ENCODE results near the gene HIVEP3.

The HIVEP3 gene

GRCh38 chr1:41665962-41666917 is 252.5 kb downstream of the HIVEP3 start:
- DNase-seq (ENCODE audit: low read depth), result no peak

- peak; percentile 79 for DNase-seq (ENCODE audit: low read depth)
These were observed 253.7 kb downstream of the HIVEP3 start for GRCh38 chr1:41664861-41665640.

DNA sequence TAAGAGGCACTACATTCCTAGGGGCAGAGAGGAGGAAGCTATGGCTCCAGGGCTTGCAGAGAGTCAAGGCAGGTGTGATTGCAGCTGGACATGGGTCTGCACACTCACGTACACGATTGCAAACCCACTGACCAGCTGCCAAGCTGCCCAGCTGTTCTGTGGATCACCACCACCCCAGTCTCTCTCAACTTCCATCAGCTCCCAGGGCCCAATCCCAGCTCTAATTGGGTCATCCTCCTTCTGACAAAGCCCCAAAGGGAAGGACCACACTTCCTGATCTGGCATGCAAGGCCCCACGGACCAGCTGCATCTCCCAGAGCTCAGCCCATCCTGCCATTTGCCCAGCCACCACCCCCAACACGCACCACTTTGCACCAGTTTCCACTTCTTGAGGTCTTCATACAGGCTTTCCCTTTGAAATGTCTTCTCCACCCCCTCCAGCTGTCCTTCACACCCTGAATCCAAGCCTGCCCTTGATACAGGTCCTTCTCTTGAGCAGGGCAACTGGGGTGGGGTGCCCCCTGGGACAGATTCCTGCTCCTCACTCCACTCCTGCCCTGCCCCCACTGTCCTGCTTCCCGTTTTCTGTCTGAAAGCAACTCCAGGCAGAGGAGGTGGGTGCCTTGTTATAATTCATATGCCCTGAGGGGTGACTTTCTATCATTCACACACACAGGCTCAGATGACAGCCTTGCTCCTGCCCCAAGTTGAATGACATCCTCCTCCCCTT is 254.9 kb downstream of the HIVEP3 start:
- DNase-seq (ENCODE audit: low read depth), result no peak

DNA sequence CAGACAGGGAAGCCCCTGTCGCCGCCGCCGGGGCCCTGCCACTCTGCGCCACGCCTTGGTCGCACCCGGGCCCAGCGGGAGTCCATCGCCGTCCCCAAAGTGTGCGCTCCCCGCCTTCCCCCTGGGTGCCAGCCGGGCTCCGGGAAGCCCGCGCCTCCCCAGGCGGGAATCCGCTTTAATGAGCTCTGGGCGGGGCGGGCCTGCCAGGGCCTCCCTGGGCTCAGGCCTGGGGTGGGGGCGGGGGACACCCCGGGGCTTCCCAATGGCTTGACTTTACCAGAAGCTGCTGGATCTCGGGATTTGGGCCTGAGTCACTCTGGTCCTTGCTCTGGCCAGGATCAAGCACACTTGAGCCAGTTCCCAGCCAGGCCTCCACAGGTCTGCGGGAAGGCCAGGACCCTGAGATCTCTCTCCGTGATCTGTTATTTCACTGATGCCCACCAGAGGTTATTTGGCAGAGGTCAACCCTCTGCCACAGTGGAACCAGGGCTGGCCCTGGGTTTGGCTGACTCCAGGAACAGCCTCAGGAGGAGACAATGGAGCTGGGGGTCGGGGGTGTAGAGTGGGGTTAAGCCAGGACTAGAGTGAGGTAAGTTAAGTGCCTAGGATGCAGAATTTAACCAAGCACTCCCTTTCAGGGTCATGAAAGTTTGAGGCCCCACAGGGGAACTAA is 255.8 kb downstream of the HIVEP3 start:
- no peak for DNase-seq (ENCODE audit: low read depth)

DNA sequence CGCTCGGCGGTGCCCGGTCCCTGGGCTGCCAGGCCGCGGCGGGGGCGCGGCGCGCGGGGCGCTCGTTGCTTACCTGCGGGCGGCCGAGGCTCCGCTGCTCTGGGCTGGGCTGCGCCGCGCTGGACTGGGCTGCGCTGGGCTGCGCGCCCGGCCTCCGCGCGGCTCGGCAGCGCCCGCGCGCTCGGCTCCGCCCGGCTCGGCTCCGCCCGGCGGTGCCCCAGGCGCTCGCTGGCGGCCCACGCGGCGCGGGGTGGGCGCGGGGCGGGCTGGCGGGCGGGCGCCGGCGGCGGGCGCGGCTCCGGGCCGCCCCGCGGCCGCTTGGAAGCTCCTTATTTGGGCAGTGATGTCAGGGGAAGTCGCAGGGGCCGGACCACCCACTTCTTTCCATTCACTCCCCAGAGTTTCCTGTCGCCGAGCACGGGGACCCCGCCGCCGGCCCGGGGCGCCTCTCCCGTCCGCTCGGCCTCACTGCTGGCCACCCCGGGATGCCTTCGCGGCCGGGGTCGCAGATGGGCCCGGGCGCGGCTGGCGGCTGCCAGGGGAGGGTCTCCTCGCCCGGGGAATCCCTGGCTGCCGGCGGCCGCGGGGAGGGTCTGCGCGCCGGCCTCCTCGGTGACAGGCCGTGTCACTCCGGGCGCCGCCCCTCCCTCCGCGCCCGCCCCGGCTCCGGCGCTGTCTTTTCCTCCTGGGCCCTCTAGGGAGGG is 256.5 kb downstream of the HIVEP3 start:
- no peak for DNase-seq (ENCODE audit: low read depth)

- no peak for DNase-seq (ENCODE audit: low read depth)
These were observed 257.2 kb downstream of the HIVEP3 start for GRCh38 chr1:41661428-41662060.

- no peak for DNase-seq (ENCODE audit: low read depth)
These were observed 257.9 kb downstream of the HIVEP3 start for GRCh38 chr1:41660570-41661427.

DNA sequence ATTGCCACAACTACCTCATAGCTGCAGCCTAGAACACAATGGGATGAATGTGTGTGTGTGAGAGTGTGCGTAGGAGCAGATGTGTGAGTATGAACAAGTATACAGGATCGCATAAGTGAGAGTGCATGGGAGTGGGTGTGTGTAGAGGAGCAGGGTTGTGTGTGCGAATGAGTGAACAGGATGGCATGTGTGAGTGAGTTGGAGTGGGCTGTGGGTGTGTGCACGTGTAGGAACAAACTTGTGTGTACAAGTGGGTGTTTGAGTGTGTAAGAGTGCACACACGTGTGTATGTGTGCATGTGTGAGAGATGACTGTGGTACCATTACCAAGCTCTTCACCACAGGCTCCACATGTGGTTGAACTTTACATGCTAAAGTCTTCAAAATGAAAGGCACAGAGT is 258.8 kb downstream of the HIVEP3 start:
- no peak for DNase-seq (ENCODE audit: low read depth)

DNA sequence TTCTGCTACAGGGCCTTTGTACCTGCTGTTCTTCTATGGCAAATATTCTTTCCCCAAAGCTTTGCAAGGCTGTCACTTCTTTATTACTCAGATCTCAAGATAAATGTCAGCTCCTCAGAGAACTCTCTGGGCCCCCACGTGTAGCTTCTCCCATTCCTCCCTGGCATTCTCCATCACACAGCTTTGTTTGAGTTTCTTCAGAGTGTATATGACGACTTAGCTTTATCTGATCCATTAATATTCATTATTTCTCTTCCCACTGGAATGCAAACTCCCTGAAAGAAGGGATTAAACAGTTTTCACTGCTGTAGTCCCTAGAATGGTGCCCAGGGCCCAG is 259.6 kb downstream of the HIVEP3 start:
- no peak for DNase-seq (ENCODE audit: low read depth)

DNA sequence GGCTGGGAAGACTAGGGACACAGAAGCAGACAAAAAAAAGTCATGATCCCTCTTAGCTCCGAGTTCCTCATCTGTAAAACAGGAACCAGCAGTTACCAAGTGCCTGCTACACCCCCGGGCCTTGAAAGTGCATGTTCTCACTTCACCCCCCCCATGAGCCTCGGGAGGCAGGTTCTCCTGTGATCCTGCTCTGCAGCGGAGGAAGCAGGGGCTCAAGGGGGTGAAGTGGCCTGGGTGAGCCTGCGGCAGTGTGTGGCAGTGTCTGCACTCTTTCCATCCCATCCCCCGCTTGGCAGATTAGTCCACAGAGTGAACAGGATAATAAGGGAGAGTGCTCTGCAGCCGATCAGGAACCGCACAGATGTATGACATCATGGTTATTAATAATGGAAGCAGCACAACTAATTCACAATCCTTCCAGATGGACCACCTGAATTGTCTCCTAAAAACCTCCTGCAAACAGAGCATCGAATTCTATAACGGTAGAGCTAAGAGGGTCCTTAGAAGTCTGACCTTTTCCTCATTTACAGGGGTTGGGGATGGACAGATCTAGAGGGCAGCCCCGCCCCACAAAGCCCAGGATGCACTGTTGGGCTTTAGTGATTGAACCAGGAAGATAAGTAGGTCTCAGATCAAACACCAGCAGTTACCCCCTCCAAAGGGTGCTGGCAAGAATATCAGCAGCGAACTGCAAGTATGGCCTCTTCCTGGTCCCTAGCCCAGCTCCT is 260.1 kb downstream of the HIVEP3 start:
- no peak for DNase-seq (ENCODE audit: low read depth)

GRCh38 chr1:41657679-41658295 is 260.9 kb downstream of the HIVEP3 start:
- DNase-seq (ENCODE audit: low read depth), result no peak

DNA sequence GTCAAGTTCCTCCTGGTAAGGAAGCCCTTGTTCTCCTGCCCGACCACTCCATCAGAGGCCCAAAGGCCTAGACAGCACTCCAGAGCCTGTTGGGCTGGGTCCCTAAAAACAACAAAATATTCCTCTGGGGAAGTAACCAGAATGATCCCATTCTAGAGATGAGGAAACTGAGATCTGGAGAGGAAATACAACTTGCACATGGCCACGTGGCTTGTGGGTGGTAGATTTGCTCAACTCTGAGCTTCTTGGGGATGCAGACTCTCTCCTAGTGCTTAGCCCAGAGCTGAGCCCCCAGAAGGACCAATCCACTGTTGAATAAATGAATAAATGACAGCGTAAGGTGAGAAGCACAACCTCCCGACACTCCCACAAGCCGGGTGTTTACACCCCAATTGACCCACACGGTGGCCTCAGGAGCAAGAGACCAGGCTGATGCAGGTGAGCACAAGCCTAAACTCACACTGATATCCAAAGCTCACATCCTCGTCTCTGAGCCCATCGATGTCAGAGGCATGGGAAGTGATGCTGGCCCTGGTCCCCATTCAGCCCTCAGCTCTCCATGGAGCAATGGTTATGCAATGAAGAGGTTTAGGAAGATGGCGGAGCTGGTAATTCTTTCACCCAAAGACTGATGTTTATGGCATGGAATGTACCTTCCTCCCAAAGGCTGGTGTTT is 261.8 kb downstream of the HIVEP3 start:
- no peak for DNase-seq (ENCODE audit: low read depth)

DNA sequence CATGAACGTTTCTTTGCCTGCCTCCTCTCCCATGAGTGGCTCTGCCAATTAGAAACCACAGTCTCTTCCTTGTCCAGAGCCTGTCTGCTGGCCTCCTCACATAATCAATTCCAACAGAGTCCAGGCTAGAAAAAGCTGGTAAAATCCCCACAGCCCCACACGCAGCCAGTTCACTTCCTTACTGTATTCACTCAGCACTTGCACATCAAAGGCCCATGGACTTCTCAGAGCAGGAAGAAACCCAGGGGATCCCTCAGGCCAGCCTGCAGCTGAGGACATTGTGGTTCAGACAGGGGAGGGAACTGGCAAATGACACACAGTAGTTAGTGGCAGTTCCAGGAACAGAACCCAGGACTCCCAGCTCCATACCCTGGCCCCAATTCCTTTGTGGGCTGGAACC is 262.7 kb downstream of the HIVEP3 start:
- DNase-seq (ENCODE audit: low read depth), result no peak

- DNase-seq (ENCODE audit: low read depth), result no peak
These were observed 263.1 kb downstream of the HIVEP3 start for GRCh38 chr1:41655632-41656031.

GRCh38 chr1:41653574-41653973 is 265.1 kb downstream of the HIVEP3 start:
- no peak for DNase-seq (ENCODE audit: low read depth)

GRCh38 chr1:41652384-41653265 is 266.1 kb downstream of the HIVEP3 start:
- DNase-seq (ENCODE audit: low read depth), result no peak

Measured in HS-5 (cell line).